Measurements from ENCODE around the gene MGAT5.

Gene MGAT5

DNA sequence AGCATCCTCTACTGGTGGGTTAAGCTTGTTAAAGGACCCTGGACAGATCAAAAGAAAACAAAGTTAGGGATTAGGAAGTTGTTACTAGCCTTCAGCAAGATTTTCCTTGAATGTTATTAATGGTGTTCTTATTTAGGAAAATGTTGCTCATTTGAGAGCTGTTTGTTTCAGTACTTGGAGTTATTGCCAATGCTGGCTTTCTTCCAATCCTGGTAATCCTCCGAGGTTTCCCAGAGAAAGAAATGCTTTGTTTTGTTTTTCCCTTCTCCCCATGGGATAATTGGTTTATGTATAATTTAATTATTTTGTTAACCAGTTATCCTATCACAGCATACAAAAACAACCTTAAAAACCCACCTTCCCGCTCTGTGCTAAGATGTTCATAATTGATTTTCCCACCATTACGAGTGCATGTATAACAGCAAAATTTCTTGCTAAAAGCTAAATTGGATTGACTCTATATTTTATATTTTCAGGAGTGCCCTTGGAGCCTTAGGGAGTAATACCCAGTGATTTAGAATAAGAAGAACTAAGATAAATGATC, 79.8 kb downstream of the MGAT5 start:
- no peak for DNase-seq (ENCODE audit: low read depth, low spot score)
- Histone ChIP-seq H3K4me3 (ENCODE audit: low read length) (no peak overlapping the region), H3K9me3 (ENCODE audit: control insufficient read depth, insufficient read depth, low read length) (no peaks in the 10 kb centered on the region), H3K27me3 (ENCODE audit: control insufficient read depth, insufficient read depth, low read length) (no peaks in the 10 kb centered on the region), H3K27ac (ENCODE audit: low read length) (no peak overlapping the region), H3K4me1 (ENCODE audit: control insufficient read depth, insufficient read depth, low read length) (no peaks in the 10 kb centered on the region), H3K36me3 (ENCODE audit: control insufficient read depth, insufficient read depth, low read length) (no peaks in the 10 kb centered on the region)
- WGBS (ENCODE audit: insufficient coverage, insufficient read length), result no CpG with 5 or more reads among the region's 3 CpGs

DNA sequence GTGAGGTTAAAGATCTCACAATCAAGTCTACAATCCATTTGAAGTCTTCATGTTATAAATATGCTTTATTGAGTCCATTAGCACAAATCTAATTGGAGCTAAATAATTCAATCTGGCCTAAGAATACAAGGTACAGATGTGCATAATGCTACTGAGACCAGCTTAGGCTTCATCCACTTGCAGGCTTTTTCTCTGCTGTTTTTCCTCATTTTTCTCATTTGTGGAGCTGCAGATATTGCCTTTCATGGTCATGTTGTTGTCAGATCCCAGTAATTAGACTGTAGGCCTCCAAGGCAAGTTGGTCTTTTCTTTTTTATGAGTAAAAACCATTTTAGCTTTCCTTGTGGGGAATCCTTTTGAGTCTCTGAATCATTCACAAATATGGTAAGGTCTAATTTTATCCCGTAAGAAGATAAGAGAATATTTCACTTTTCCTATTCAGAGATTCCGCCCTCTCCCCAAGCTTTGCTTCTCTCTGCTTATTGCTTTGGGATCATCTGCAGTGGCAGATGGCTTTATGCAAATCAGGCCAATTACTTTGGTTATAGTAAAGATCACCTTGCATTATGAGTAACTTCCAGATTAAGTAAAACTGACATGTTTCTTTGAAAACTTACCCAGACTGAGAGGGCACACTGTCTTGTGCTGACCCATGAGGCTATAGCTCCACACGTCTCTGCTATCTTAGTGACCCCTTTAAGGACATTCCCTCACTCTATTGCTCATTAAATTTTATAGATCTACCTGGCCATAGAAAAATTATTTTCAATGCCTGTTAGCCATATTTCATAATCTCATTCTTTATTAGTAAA, 80.9 kb downstream of the MGAT5 start:
- Histone ChIP-seq H3K4me1 (ENCODE audit: control insufficient read depth, insufficient read depth, low read length) (no peaks in the 10 kb centered on the region), H3K27me3 (ENCODE audit: control insufficient read depth, insufficient read depth, low read length) (no peaks in the 10 kb centered on the region), H3K36me3 (ENCODE audit: control insufficient read depth, insufficient read depth, low read length) (no peaks in the 10 kb centered on the region), H3K9me3 (ENCODE audit: control insufficient read depth, insufficient read depth, low read length) (no peaks in the 10 kb centered on the region), H3K27ac (ENCODE audit: low read length) (no peak overlapping the region), H3K4me3 (ENCODE audit: low read length) (no peak overlapping the region)
- DNase-seq (ENCODE audit: low read depth, low spot score), result no peak
- no CpG with 5 or more reads among the region's 3 CpGs for WGBS (ENCODE audit: insufficient coverage, insufficient read length)

DNA sequence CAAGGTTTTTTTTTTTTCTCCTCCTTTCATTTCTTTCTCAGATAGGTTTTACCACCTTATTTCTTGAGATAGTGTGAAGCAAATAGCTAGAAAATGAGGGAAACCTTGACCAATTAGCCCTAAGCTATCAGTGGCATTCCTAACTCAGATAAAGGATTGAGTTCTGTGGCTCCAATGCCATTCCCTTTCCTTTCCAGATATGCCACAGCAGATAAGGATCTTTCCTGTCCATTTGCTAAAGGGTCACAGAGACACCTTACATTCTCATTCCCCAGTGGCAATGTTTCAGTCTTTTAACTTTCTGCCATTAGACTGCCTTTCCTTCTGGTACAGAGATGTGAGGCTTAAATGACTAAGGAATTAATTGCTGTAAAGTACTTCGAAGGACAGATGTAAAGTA, 81.7 kb downstream of the MGAT5 start:
- H3K4me3 ChIP-seq (ENCODE audit: low read length), result no peak overlapping the region
- no peaks in the 10 kb centered on the region for H3K9me3 ChIP-seq (ENCODE audit: control insufficient read depth, insufficient read depth, low read length)
- WGBS (ENCODE audit: insufficient coverage, insufficient read length), result no CpG with 5 or more reads among the region's 1 CpG
- no peaks in the 10 kb centered on the region for H3K27me3 ChIP-seq (ENCODE audit: control insufficient read depth, insufficient read depth, low read length)
- H3K27ac ChIP-seq (ENCODE audit: low read length), result no peak overlapping the region
- no peak for DNase-seq (ENCODE audit: low read depth, low spot score)
- H3K4me1 ChIP-seq (ENCODE audit: control insufficient read depth, insufficient read depth, low read length), result no peaks in the 10 kb centered on the region
- no peaks in the 10 kb centered on the region for H3K36me3 ChIP-seq (ENCODE audit: control insufficient read depth, insufficient read depth, low read length)

DNA sequence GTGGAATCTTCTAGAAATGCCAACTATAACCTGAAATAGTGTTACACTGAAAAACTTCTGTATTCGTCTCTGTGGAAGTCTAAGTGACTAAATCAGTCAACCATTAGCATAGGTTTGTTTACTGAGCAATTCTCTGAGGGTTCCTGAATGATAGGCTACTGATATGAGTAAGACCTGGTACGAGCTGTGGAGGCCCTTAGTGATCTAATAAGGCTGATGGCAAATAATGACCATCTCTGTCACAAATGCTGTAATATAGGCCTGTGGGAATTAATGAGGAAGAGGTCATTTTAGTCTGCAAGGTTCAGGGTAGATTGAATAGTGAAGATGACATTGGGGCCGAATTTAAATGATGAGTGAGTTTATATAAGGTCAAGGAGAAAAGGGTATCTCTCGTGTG, 82.5 kb downstream of the MGAT5 start:
- DNase-seq (ENCODE audit: low read depth, low spot score), result no peak
- Histone ChIP-seq H3K4me3 (ENCODE audit: low read length) (no peak overlapping the region), H3K27ac (ENCODE audit: low read length) (no peak overlapping the region), H3K4me1 (ENCODE audit: control insufficient read depth, insufficient read depth, low read length) (no peaks in the 10 kb centered on the region), H3K36me3 (ENCODE audit: control insufficient read depth, insufficient read depth, low read length) (no peaks in the 10 kb centered on the region), H3K9me3 (ENCODE audit: control insufficient read depth, insufficient read depth, low read length) (no peaks in the 10 kb centered on the region), H3K27me3 (ENCODE audit: control insufficient read depth, insufficient read depth, low read length) (no peaks in the 10 kb centered on the region)
- WGBS (ENCODE audit: insufficient coverage, insufficient read length), result no CpG with 5 or more reads among the region's 4 CpGs

DNA sequence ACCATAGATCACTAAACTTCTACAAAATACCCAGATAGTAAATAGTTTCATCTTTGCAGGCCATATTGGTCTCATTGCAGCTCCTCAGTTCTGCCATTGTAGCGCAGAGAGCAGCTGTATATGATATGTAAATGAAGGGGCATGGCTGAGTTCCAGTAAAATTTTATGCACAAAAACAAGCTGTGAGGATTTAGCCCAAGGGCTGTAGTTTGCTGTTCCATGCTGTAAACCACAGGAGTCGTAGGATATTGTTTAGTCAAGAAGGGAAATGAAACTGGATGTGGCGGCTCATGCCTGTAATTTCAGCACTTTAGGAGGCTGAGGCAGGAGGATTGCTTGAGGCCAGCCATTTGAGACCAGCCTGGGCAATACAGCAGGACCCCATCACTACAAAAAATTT, 83.0 kb downstream of the MGAT5 start:
- Histone ChIP-seq H3K9me3 (ENCODE audit: control insufficient read depth, insufficient read depth, low read length) (no peaks in the 10 kb centered on the region), H3K4me1 (ENCODE audit: control insufficient read depth, insufficient read depth, low read length) (no peaks in the 10 kb centered on the region), H3K27ac (ENCODE audit: low read length) (no peak overlapping the region), H3K27me3 (ENCODE audit: control insufficient read depth, insufficient read depth, low read length) (no peaks in the 10 kb centered on the region), H3K4me3 (ENCODE audit: low read length) (no peak overlapping the region), H3K36me3 (ENCODE audit: control insufficient read depth, insufficient read depth, low read length) (no peaks in the 10 kb centered on the region)
- no CpG with 5 or more reads among the region's 3 CpGs for whole genome bisulfite sequencing (ENCODE audit: insufficient coverage, insufficient read length)
- no peak for DNase-seq (ENCODE audit: low read depth, low spot score)

DNA sequence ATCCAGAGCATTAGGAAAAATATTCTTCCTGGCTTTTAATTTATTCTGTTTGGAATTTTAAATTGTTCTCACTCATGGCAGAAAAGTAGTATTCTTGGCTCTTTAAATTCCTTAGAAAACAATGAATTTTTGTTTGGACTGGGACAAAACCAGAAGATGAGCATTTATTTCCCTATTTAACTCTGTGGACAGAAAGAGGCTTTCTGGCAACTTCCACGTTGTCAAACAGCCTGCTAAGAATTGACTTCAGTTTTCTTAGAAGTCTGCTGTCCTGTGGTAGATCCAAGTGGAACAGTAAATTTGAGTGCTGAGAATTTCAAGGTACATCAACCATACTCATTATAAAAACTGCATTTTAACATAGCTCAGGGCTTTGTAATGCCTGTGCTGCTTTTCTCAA, 83.8 kb downstream of the MGAT5 start:
- H3K27me3 ChIP-seq (ENCODE audit: control insufficient read depth, insufficient read depth, low read length), result no peaks in the 10 kb centered on the region
- no peak for DNase-seq (ENCODE audit: low read depth, low spot score)
- H3K27ac ChIP-seq (ENCODE audit: low read length), result no peak overlapping the region
- no CpG with 5 or more reads among the region's 1 CpG for WGBS (ENCODE audit: insufficient coverage, insufficient read length)
- no peak overlapping the region for H3K4me3 ChIP-seq (ENCODE audit: low read length)
- H3K36me3 ChIP-seq (ENCODE audit: control insufficient read depth, insufficient read depth, low read length), result no peaks in the 10 kb centered on the region
- no peaks in the 10 kb centered on the region for H3K4me1 ChIP-seq (ENCODE audit: control insufficient read depth, insufficient read depth, low read length)
- H3K9me3 ChIP-seq (ENCODE audit: control insufficient read depth, insufficient read depth, low read length), result no peaks in the 10 kb centered on the region

DNA sequence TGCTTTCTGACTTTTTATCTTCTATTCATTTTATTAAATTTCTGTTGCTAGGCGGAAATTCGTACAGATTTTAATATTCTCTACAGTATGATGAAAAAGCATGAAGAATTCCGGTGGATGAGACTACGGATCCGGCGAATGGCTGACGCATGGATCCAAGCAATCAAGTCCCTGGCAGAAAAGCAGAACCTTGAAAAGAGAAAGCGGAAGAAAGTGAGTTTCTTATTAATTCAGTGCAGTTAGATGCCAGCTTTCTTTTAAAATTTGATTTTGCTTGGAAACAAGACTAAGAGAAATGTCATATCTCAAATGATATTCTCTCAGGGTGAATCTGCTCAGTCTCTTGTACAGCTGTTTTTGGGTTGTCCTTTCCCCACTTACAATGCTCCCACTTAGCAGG, 84.3 kb downstream of the MGAT5 start:
- DNase-seq (ENCODE audit: low read depth, low spot score), result no peak
- Histone ChIP-seq H3K36me3 (ENCODE audit: control insufficient read depth, insufficient read depth, low read length) (no peaks in the 10 kb centered on the region), H3K4me1 (ENCODE audit: control insufficient read depth, insufficient read depth, low read length) (no peaks in the 10 kb centered on the region), H3K27me3 (ENCODE audit: control insufficient read depth, insufficient read depth, low read length) (no peaks in the 10 kb centered on the region), H3K4me3 (ENCODE audit: low read length) (no peak overlapping the region), H3K9me3 (ENCODE audit: control insufficient read depth, insufficient read depth, low read length) (no peaks in the 10 kb centered on the region), H3K27ac (ENCODE audit: low read length) (no peak overlapping the region)
- no CpG with 5 or more reads among the region's 8 CpGs for WGBS (ENCODE audit: insufficient coverage, insufficient read length)

DNA sequence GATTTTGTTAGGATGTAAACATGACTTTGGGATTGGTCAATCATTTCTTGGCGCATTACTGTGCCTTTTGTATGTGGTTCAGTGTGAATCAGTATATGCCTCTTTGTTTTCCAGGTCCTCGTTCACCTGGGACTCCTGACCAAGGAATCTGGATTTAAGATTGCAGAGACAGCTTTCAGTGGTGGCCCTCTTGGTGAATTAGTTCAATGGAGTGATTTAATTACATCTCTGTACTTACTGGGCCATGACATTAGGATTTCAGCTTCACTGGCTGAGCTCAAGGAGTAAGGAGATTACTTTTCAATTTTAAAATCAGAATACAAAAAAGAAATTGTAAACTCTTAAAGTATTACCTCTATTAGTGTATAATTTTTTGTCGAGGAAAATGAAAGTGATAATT, 87.6 kb downstream of the MGAT5 start:
- Histone ChIP-seq H3K4me3 (ENCODE audit: low read length) (no peak overlapping the region), H3K27ac (ENCODE audit: low read length) (no peak overlapping the region), H3K9me3 (ENCODE audit: control insufficient read depth, insufficient read depth, low read length) (no peaks in the 10 kb centered on the region), H3K4me1 (ENCODE audit: control insufficient read depth, insufficient read depth, low read length) (no peaks in the 10 kb centered on the region), H3K27me3 (ENCODE audit: control insufficient read depth, insufficient read depth, low read length) (no peaks in the 10 kb centered on the region), H3K36me3 (ENCODE audit: control insufficient read depth, insufficient read depth, low read length) (no peaks in the 10 kb centered on the region)
- no peak for DNase-seq (ENCODE audit: low read depth, low spot score)
- 100% methylated on average over 1 of the region's 3 CpGs for WGBS (ENCODE audit: insufficient coverage, insufficient read length)

DNA sequence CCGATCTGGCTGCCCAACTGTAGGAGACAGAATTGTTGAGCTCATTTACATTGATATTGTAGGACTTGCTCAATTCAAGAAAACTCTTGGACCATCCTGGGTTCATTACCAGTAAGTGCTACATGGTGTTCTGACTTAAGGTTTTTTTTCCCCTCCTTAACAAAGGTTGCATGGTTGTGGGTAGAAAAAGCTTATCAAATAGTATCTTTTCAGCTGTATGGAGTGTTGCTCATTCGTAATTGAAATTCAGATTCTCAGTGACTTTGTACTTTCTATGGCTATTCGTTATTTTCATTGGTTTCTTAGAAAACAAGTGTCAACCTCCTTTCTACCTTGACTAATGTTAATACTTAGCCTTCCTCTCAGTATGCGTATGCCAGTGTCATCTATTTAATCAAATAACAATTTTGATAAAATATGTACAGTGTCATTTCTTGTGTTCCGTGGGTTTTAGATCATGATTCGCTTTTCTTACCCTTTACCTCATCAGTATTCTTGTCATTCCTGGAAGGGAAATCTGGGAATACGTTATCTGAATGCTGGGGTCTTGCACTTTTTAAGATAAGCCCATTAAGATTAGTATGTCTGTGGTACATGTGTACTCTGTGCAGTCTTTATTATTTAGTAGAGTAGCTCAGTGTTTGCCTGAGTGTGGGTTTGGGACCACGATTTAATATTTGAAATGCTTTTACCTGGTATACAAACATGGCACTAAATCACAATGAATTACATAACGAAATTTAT, 91.3 kb downstream of the MGAT5 start:
- WGBS (ENCODE audit: insufficient coverage, insufficient read length), result no CpG with 5 or more reads among the region's 9 CpGs
- H3K4me1 ChIP-seq (ENCODE audit: control insufficient read depth, insufficient read depth, low read length), result no peaks in the 10 kb centered on the region
- H3K27ac ChIP-seq (ENCODE audit: low read length), result no peak overlapping the region
- H3K9me3 ChIP-seq (ENCODE audit: control insufficient read depth, insufficient read depth, low read length), result no peaks in the 10 kb centered on the region
- no peaks in the 10 kb centered on the region for H3K36me3 ChIP-seq (ENCODE audit: control insufficient read depth, insufficient read depth, low read length)
- no peak for DNase-seq (ENCODE audit: low read depth, low spot score)
- H3K4me3 ChIP-seq (ENCODE audit: low read length), result no peak overlapping the region
- H3K27me3 ChIP-seq (ENCODE audit: control insufficient read depth, insufficient read depth, low read length), result no peaks in the 10 kb centered on the region

DNA sequence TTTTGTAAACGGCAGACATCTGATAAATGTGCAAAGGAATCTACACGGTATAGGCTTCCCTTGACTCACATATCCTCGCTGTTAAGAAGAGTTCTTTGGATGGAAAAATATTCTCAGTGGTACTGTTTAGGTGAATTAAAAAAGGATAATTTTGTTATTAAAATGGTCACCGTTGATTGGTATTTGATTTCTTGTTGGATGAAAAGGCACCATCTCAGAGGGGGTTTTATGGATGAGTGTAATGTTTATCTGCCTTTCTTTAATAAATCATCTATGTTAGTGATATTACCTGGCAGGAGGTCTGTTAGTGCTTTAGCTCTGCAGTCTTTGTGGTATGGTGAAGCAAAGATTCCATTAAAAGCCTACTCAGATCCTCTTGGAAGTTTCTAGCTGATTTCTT, 92.3 kb downstream of the MGAT5 start:
- 100% methylated on average over 1 of the region's 4 CpGs for WGBS (ENCODE audit: insufficient coverage, insufficient read length)
- no peak overlapping the region for H3K4me3 ChIP-seq (ENCODE audit: low read length)
- DNase-seq (ENCODE audit: low read depth, low spot score), result no peak
- H3K4me1 ChIP-seq (ENCODE audit: control insufficient read depth, insufficient read depth, low read length), result no peaks in the 10 kb centered on the region
- H3K27ac ChIP-seq (ENCODE audit: low read length), result no peak overlapping the region
- H3K27me3 ChIP-seq (ENCODE audit: control insufficient read depth, insufficient read depth, low read length), result no peaks in the 10 kb centered on the region
- no peaks in the 10 kb centered on the region for H3K36me3 ChIP-seq (ENCODE audit: control insufficient read depth, insufficient read depth, low read length)
- no peaks in the 10 kb centered on the region for H3K9me3 ChIP-seq (ENCODE audit: control insufficient read depth, insufficient read depth, low read length)
